Measurements from ENCODE around the gene GYPC. TPM values are rescaled to one million over a fixed set of nuclear protein-coding genes. Genes with fewer than 3 reads are reported as not detected.
A peak's percentile ranks its signal among the peaks of the same experiment; 100 is the strongest.

GYPC gene
- total RNA-seq, 1 donor from 2014 or later, result 50.1 TPM

- H3K4me3 Mint-ChIP-seq, result peak overlapping the region; percentile 74
Observed at GRCh38 chr2:126664639-126665038, 8.7 kb downstream of the GYPC start.

GRCh38 chr2:126665483-126665882, 9.5 kb downstream of the GYPC start:
- Mint-ChIP-seq H3K27ac (no peak overlapping the region), H3K9me3 (no peaks in the 10 kb centered on the region), H3K4me1 (peaks cover 64% of the 10 kb centered on the region), H3K27me3 (no peaks in the 10 kb centered on the region), H3K4me3 (no peak overlapping the region), H3K36me3 (ENCODE audit: low read depth) (peaks cover 26% of the 10 kb centered on the region)
- intact Hi-C loops (cut with micrococcal nuclease), result no loop called here
- POLR2A ChIA-PET, result interaction anchor here (0.7 kb wide), 1 partner anchor 10 kb away, joined by 4 read pairs; no protein-coding TSS in a partner anchor
- CTCF ChIA-PET, result no interaction called here
- no peak for DNase-seq
- no peak for TF ChIP-seq CTCF (IDR thresholded peaks at IDR 0.05)
- no peak for ATAC-seq (ENCODE audit: low read depth)

More at GRCh38 chr2:126664639-126665038, 8.7 kb downstream of the GYPC start:
- CTCF ChIA-PET, result interaction anchor here (1.3 kb wide), 1 partner anchor 137 kb away, joined by 7 read pairs; no protein-coding TSS in a partner anchor
- Mint-ChIP-seq H3K27me3 (no peaks in the 10 kb centered on the region), H3K4me1 (peaks cover 72% of the 10 kb centered on the region), H3K36me3 (ENCODE audit: low read depth) (peaks cover 19% of the 10 kb centered on the region), H3K9me3 (no peaks in the 10 kb centered on the region), H3K27ac (peak overlapping the region; percentile 92)
- no peak for TF ChIP-seq CTCF (IDR thresholded peaks at IDR 0.05)
- ATAC-seq (ENCODE audit: low read depth) (peak; percentile 28), DNase-seq (no peak)
- POLR2A ChIA-PET, result interaction anchor here (0.6 to 0.8 kb wide), 3 partner anchors 9 to 1412 kb away, joined by 3 to 4 read pairs (median 4); partner anchors contain the start of gene GYPC
- intact Hi-C loops (cut with micrococcal nuclease), result loop anchor here (1.0 kb wide), 1 partner anchor 8 kb away; the partner anchor contains the start of gene GYPC

DNA sequence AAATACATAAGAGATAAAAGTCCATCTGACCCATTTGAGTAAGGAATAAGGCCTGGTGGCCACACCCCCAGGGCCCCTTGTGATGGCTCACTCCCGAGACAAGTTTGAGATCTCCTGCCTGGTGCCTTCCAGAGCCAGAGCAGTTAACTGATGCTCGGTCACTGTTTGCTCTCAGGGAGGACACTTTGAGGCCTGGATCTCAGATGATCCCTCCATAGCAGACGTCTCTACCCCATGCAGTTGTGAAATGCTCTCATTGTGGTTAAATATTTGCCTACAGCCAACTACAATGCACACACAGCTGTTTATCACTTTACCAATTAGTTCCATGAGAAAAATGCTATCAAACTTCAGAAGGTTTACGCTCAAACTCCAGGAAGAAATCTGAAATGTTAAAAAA, 12.3 kb downstream of the GYPC start:
- CTCF ChIA-PET, result no interaction called here
- H3K27ac Mint-ChIP-seq, result no peak overlapping the region
- H3K36me3 Mint-ChIP-seq (ENCODE audit: low read depth), result peaks cover 32% of the 10 kb centered on the region

DNA sequence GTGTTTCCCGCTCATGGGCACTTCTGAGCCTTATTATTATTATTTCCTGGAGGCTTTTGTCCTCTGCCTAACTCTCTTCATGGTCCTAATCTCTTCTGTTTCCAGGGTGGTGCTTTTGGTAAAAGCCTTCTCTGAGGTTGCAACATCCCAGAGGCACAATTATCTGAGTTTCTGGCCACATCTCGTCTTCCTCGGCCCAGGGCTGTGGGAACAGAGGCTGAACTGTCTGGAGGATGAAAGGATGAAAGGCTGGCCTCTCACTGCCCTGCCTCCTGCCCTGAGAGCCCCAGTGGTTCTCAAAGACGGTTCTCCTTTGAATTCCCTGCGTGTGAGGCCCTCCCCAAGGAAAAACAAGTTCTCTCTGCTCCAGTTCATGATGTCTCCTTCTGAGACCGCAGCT, 13.8 kb downstream of the GYPC start:
- ATAC-seq (ENCODE audit: low read depth), result no peak
- H3K27me3 Mint-ChIP-seq, result no peaks in the 10 kb centered on the region
- intact Hi-C loops (cut with micrococcal nuclease), result no loop called here
- peaks cover 23% of the 10 kb centered on the region for H3K4me1 Mint-ChIP-seq
- no peak overlapping the region for H3K27ac Mint-ChIP-seq
- no peak for TF ChIP-seq CTCF (IDR thresholded peaks at IDR 0.05)
- H3K4me3 Mint-ChIP-seq, result no peak overlapping the region
- H3K36me3 Mint-ChIP-seq (ENCODE audit: low read depth), result peaks cover 37% of the 10 kb centered on the region
- H3K9me3 Mint-ChIP-seq, result no peaks in the 10 kb centered on the region
- POLR2A ChIA-PET, result no interaction called here
- CTCF ChIA-PET, result interaction anchor here (1.6 kb wide), 1 partner anchor 142 kb away, joined by 4 read pairs; no protein-coding TSS in a partner anchor
- DNase-seq, result no peak

More for the DNA sequence above, 12.3 kb downstream of the GYPC start:
- no peak for DNase-seq
- Mint-ChIP-seq H3K27me3 (no peaks in the 10 kb centered on the region), H3K9me3 (no peaks in the 10 kb centered on the region), H3K4me3 (no peak overlapping the region), H3K4me1 (peaks cover 38% of the 10 kb centered on the region)
- intact Hi-C loops (cut with micrococcal nuclease), result no loop called here
- ATAC-seq (ENCODE audit: low read depth), result no peak
- POLR2A ChIA-PET, result interaction anchor here (0.6 kb wide), 1 partner anchor 76 kb away, joined by 4 read pairs; no protein-coding TSS in a partner anchor
- TF ChIP-seq CTCF (IDR thresholded peaks at IDR 0.05), result no peak

DNA sequence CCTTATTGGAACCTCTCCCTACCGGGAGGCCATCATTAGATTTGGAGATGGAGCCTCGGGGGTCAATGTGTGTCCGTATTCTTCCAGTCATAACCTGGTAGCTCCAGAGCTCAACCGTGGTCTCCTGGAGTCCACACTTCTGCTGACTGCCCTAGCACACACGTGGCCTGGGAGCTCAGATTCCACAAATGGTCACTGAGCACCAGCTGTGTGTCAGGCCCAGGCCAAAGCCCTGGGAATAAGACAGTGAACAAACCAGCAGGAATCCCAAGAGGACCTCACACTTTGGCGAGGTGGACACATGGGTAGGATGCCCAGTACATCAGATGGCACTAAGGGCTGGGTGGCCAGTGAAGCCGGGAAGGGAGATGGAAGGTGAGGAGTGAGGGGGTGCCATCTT, 15.5 kb downstream of the GYPC start:
- peaks cover 7% of the 10 kb centered on the region for H3K9me3 Mint-ChIP-seq
- peaks cover 47% of the 10 kb centered on the region for H3K36me3 Mint-ChIP-seq (ENCODE audit: low read depth)

More for the DNA sequence above, 15.5 kb downstream of the GYPC start:
- ATAC-seq (ENCODE audit: low read depth), result no peak
- CTCF ChIA-PET, result interaction anchor here (1.4 kb wide), 1 partner anchor 37 kb away, joined by 6 read pairs; no protein-coding TSS in a partner anchor
- no peak for TF ChIP-seq CTCF (IDR thresholded peaks at IDR 0.05)
- Mint-ChIP-seq H3K4me3 (no peak overlapping the region), H3K4me1 (peaks cover 13% of the 10 kb centered on the region), H3K27me3 (no peaks in the 10 kb centered on the region), H3K27ac (no peak overlapping the region)
- DNase-seq, result no peak
- POLR2A ChIA-PET, result no interaction called here
- intact Hi-C loops (cut with micrococcal nuclease), result no loop called here

All from activated B cell treated with CpG ODN at 0.5 μM for 24 hours (primary cell).